ENCODE data around the gene KCNG2.

The KCNG2 gene

DNA sequence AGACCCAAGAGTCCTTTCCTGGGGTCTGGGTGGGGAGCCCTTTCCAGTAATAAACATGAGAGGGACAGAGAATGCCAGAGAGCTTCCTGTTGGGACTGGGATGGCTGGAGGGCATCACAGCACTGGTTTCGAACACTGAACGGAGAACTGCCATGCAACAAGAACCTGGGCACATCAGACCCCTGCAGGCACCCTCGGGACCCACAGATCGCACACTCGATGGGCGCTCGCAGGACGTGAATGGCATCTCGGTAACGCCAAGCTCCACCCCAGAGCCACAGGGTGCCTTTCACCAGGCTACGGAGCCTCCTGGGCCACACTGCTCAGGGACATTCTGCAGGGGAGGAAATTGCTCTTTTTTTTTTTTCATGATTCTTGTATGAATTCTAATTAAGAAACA lies 128.6 kb downstream of the KCNG2 start (continued):
- no peak for TF ChIP-seq PRDM10 (tag by site-specific recombination; IDR thresholded peaks at IDR 0.05)

- H3K4me1 ChIP-seq (ENCODE audit: control insufficient read depth, insufficient read depth, low read length), result no peaks in the 10 kb centered on the region
- TF ChIP-seq ZFHX2 (tag by site-specific recombination; conservative IDR thresholded peaks at IDR 0.05), result no peak
- no peak for TF ChIP-seq ZNF624 (tag by site-specific recombination; IDR thresholded peaks at IDR 0.05)
- TF ChIP-seq ZNF10 (tag by site-specific recombination; IDR thresholded peaks at IDR 0.05), result no peak
- TF ChIP-seq, protein P1, sequence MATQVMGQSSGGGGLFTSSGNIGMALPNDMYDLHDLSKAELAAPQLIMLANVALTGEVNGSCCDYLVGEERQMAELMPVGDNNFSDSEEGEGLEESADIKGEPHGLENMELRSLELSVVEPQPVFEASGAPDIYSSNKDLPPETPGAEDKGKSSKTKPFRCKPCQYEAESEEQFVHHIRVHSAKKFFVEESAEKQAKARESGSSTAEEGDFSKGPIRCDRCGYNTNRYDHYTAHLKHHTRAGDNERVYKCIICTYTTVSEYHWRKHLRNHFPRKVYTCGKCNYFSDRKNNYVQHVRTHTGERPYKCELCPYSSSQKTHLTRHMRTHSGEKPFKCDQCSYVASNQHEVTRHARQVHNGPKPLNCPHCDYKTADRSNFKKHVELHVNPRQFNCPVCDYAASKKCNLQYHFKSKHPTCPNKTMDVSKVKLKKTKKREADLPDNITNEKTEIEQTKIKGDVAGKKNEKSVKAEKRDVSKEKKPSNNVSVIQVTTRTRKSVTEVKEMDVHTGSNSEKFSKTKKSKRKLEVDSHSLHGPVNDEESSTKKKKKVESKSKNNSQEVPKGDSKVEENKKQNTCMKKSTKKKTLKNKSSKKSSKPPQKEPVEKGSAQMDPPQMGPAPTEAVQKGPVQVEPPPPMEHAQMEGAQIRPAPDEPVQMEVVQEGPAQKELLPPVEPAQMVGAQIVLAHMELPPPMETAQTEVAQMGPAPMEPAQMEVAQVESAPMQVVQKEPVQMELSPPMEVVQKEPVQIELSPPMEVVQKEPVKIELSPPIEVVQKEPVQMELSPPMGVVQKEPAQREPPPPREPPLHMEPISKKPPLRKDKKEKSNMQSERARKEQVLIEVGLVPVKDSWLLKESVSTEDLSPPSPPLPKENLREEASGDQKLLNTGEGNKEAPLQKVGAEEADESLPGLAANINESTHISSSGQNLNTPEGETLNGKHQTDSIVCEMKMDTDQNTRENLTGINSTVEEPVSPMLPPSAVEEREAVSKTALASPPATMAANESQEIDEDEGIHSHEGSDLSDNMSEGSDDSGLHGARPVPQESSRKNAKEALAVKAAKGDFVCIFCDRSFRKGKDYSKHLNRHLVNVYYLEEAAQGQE (tag by site-specific recombination; IDR thresholded peaks at IDR 0.05), result no peak
- no peak for TF ChIP-seq ZNF114 (tag by site-specific recombination; IDR thresholded peaks at IDR 0.05)
- no peak overlapping the region for H3K27ac ChIP-seq (ENCODE audit: extremely low read depth, low read depth, low read length)
- ChIA-PET CTCF (interaction anchor here (0.7 kb wide), 1 partner anchor 520 kb away, joined by 3 read pairs; no protein-coding TSS in a partner anchor), POLR2A (no interaction called here)
- H3K9me3 ChIP-seq (ENCODE audit: control insufficient read depth, insufficient read depth, low read depth, low read length), result no peaks in the 10 kb centered on the region
- H3K4me3 ChIP-seq (ENCODE audit: low read depth, low read length), result no peak overlapping the region
- peaks cover 4 to 22% of the 10 kb centered on the region in 2 experiments; a peak in 2 of 3 replicates for H3K36me3 ChIP-seq (ENCODE audit: control insufficient read depth in 2 of 2, insufficient read depth in 1 of 2, low read length in 2 of 2)
Observed at GRCh38 chr18:79926715-79927606, 129.2 kb downstream of the KCNG2 start.

GRCh38 chr18:79927607-79928562 lies 130.1 kb downstream of the KCNG2 start:
- Histone ChIP-seq H3K4me1 (ENCODE audit: control insufficient read depth, insufficient read depth, low read length) (no peaks in the 10 kb centered on the region), H3K4me3 (ENCODE audit: low read depth, low read length) (no peak overlapping the region), H3K27ac (ENCODE audit: extremely low read depth, low read depth, low read length) (no peak overlapping the region), H3K36me3 (ENCODE audit: control insufficient read depth in 2 of 2, insufficient read depth in 1 of 2, low read length in 2 of 2) (peaks cover 4 to 22% of the 10 kb centered on the region in 2 experiments; a peak in 2 of 3 replicates), H3K9me3 (ENCODE audit: control insufficient read depth, insufficient read depth, low read depth, low read length) (no peaks in the 10 kb centered on the region)
- TF ChIP-seq, protein P2, sequence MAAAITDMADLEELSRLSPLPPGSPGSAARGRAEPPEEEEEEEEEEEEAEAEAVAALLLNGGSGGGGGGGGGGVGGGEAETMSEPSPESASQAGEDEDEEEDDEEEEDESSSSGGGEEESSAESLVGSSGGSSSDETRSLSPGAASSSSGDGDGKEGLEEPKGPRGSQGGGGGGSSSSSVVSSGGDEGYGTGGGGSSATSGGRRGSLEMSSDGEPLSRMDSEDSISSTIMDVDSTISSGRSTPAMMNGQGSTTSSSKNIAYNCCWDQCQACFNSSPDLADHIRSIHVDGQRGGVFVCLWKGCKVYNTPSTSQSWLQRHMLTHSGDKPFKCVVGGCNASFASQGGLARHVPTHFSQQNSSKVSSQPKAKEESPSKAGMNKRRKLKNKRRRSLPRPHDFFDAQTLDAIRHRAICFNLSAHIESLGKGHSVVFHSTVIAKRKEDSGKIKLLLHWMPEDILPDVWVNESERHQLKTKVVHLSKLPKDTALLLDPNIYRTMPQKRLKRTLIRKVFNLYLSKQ (tag by site-specific recombination; IDR thresholded peaks at IDR 0.05; ENCODE audit: borderline replicate concordance), result no peak
- TF ChIP-seq, protein P3, sequence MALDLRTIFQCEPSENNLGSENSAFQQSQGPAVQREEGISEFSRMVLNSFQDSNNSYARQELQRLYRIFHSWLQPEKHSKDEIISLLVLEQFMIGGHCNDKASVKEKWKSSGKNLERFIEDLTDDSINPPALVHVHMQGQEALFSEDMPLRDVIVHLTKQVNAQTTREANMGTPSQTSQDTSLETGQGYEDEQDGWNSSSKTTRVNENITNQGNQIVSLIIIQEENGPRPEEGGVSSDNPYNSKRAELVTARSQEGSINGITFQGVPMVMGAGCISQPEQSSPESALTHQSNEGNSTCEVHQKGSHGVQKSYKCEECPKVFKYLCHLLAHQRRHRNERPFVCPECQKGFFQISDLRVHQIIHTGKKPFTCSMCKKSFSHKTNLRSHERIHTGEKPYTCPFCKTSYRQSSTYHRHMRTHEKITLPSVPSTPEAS (tag by site-specific recombination; IDR thresholded peaks at IDR 0.05), result no peak
- TF ChIP-seq ZFHX2 (tag by site-specific recombination; conservative IDR thresholded peaks at IDR 0.05) (no peak), ZBTB49 (tag by site-specific recombination; IDR thresholded peaks at IDR 0.05; ENCODE audit: low read depth) (no peak), ZNF600 (tag by site-specific recombination; IDR thresholded peaks at IDR 0.05) (no peak), ZNF596 (tag by site-specific recombination; IDR thresholded peaks at IDR 0.05) (no peak), ZBTB20 (tag by site-specific recombination; IDR thresholded peaks at IDR 0.05) (no peak)
- POLR2A ChIA-PET, result no interaction called here
- CTCF ChIA-PET, result no interaction called here
